Globus pallidus (tissue), 1 donor: ENCODE data around the gene GNB1.
"Not testable (repeated sequence)": the region's sequence is repeated elsewhere in the genome, so short reads cannot be mapped to it uniquely, and the experiment has no call there.

Source experiments
- DNase-seq: peaks from one replicate; pipeline ENCODE4 v3.0.0-alpha.2; 2015; ENCODE audit warnings: low spot score

The GNB1 gene

GRCh38 chr1:1889847-1890505, 911 bp downstream of the GNB1 start:
- DNase-seq, result peak; percentile 42

GRCh38 chr1:1889090-1889750, 1.7 kb downstream of the GNB1 start:
- no peak for DNase-seq

- DNase-seq, result not testable (repeated sequence)
These were observed 7.0 kb downstream of the GNB1 start for GRCh38 chr1:1883890-1884289.

GRCh38 chr1:1883092-1883873, 7.6 kb downstream of the GNB1 start:
- no peak for DNase-seq

DNA sequence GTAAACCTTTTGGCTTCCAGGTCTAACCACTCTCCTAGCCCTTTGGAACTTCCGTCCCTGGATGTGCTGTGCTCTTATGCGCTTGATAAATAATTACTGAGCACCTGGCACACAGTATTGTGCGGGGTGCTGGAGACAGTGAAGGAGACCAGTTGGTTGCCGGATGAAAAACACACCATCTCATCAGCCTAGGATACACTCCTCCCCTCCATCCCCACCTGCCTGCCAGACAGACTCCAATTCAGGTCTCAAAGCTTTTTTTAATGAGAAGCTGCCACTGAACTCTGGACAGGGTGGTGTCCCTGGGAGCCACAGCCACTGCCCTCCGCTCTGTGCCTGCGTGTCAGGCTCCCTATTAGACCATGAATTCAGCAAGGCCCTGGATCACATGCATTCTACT, 9.2 kb downstream of the GNB1 start:
- no peak for DNase-seq

GRCh38 chr1:1880617-1881312, 10.1 kb downstream of the GNB1 start:
- DNase-seq, result no peak

DNA sequence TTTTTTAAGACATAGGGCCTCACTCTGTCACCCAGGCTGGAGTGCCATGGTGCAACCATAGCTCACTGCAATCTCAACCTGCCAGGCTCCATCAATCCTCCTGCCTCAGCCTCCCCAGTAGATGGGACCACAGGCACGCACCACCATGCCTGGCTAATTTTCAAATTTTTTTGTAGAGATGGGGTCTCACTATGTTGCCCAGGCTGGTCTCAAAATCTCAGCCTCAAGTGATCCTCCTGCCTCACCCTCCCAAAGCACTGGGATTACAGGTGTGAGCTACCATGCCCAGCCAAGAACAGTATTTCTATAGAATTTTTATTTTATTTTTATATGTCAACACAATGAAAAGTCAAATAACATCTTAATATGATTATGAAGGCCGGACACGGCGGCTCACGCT, 10.9 kb downstream of the GNB1 start:
- DNase-seq, result no peak

DNA sequence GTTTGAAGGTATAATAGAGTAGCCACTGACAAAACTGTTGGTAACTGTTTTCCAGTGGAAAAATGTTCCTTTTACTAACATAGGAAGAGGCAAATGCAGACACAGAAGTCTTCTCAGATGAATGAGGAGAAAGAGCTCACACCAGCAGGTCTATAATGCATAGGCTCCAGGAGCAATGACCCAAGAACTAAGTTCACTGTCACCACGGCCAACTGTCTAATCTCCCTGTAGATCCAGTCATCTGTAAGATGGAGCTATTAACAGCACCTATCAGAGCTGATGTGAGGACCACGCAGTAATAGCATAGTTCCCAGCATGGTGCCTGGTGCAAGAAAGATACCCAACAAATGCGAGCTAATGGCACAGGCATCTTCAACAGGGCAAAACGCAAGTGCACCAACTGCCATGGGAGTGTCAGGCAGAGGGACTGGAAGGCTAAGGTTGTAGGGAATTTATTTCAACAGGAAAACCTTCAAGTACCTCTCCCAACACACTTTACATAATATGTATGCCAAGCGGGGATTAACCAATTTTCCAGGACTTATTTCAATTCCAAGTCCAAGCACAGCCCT, 12.9 kb downstream of the GNB1 start:
- DNase-seq, result no peak

DNA sequence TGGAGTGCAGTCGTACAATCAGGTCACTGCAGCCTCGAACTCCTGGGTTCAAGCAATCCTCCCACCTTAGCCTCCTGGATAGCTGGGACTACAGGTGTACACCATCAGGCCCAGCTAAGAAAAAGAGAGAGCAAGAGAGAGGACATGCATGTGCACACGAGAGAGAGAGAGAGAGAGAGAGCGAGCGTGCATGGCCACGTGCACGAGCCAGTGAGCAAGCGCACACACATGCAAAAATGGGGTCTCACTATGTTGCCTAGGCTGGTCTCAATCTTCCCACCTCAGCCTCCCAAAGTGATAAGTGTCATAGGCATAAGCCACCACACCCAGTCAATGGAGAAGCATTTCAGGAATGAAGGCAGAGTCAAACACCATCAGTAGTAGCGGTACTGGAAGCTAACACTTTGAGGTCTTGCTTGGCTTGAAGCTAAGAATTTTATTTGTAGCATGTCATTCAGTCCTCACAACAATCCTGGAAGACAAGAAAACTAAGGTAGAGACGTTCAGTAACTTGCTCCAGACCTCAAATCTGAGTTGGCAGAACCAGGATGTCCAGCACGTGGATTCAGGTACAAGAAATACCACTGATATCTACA, 14.5 kb downstream of the GNB1 start:
- DNase-seq, result no peak

DNA sequence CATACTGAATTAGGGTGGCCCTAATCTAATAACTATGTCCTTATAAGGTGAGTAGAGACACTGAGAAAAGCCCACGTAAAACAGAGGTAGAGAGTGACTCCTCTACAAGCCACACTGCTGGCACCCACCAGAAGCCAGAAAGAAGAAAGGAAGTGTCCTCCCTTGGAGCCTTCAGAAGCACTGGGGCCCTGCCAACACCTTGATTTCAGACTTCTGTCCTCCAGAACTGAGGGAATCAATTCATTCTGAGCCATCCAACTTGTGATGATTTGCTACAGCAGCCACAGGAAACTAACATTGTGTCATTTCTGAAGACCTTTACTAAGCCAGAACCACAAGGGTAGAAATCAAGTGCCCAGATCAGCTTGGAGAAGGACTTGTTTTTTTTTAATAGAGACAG, 15.0 kb downstream of the GNB1 start:
- no peak for DNase-seq

GRCh38 chr1:1874901-1875300, 16.0 kb downstream of the GNB1 start:
- DNase-seq, result no peak

GRCh38 chr1:1873186-1873585, 17.7 kb downstream of the GNB1 start:
- no peak for DNase-seq

DNA sequence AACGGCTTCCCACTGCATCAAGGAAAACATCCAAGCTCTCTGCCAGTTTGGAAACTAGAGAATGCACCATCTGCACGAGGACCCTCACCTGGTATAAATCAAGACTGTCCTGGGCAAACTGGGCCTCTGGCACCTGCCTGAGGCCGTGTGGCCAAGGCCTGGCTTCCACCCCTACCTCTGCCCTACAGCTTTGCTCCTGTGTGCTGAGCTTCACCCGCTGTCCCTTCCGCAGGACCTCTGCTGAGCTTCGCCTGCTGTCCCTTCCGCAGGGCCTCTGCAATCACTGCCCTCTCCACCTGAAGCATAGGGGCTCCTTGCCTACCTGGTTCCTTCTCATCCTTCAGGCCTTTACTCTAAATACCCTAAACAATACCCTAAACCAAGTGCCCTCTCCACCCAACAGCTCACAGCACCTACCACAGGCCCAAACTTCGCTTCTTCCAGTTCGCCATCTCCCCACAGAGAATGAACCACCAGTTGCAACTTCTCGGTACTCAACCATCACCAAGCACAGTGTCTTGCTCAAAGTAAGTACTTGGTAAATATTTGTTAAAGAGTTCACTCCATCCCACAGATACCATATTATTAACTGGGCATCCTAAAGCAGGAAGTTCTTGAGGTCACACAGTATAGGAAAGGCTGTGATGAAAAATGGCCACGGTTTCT, 18.4 kb downstream of the GNB1 start:
- DNase-seq, result no peak

GRCh38 chr1:1869469-1869868, 21.4 kb downstream of the GNB1 start:
- no peak for DNase-seq

DNA sequence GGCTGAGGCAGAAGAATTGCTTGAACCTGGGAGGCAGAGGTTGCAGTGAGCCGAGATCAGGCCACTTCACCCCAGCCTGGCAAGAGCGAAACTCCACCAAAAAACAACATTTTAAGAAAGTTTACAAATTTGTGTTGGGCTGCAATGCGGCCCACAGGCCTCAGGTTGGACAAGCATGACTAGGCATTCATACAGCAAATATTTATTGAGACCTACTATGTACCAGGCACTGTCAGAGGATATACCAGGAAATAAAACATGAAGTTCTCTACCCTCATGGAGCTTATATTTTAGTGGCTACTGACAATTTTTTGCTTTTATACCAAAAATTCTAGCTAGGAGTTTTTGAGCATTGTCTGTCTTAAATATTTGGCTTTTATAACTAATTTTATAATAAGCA, 23.7 kb downstream of the GNB1 start:
- no peak for DNase-seq

GRCh38 chr1:1862905-1863547, 27.9 kb downstream of the GNB1 start:
- no peak for DNase-seq

GRCh38 chr1:1861761-1862310, 29.1 kb downstream of the GNB1 start:
- DNase-seq, result not testable (repeated sequence)

GRCh38 chr1:1861339-1861730, 29.6 kb downstream of the GNB1 start:
- DNase-seq, result no peak

- not testable (repeated sequence) for DNase-seq
These were observed 30.8 kb downstream of the GNB1 start for GRCh38 chr1:1859970-1860697.
